Thyroid gland (tissue), 4 donors: ENCODE results near the gene CCSER1.

ENCODE experiments used
- POLR2A ChIP-seq, 2 donors: fragments of 450-650 bp; IDR thresholded peaks; one replicate each; pipeline ENCODE4 v1.6.1; 2017; ENCODE audit warnings: antibody characterized with exemption in 2 of 2, mild to moderate bottlenecking in 2 of 2, moderate library complexity in 1 of 2
- TF ChIP-seq, protein P1 (sequence below), 6 experiments: fragments of 200-600 bp in 3 of 6; fragments of 450-650 bp in 3 of 6; sonication (generic) in 3 of 6; IDR thresholded peaks; one replicate each; pipeline ENCODE4 v1.5.1; 2016 to 2019; ENCODE audit warnings: antibody characterized with exemption in 6 of 6, mild to moderate bottlenecking in 2 of 6, inconsistent platforms in 1 of 6, moderate library complexity in 1 of 6

DNA sequence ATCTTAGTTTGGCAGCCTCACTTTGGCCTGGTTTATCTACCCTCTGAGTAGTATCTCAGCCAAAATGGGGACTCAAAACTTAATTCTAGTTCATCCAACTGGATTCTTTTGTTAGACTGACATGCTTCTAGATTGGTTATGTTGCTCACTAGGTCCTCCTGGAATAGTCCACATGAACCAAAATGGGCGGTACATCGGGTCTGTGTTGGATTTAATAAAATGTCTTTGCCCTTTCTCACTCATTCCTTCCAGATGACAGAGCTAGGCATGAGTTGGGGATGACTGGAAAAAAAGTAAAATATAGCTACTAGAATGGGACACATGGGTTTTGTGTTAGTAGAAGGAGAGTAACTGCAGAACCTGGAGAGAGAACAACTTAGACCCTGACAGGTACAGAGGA lies 247.9 kb downstream of the CCSER1 start:
- TF ChIP-seq, protein P1, sequence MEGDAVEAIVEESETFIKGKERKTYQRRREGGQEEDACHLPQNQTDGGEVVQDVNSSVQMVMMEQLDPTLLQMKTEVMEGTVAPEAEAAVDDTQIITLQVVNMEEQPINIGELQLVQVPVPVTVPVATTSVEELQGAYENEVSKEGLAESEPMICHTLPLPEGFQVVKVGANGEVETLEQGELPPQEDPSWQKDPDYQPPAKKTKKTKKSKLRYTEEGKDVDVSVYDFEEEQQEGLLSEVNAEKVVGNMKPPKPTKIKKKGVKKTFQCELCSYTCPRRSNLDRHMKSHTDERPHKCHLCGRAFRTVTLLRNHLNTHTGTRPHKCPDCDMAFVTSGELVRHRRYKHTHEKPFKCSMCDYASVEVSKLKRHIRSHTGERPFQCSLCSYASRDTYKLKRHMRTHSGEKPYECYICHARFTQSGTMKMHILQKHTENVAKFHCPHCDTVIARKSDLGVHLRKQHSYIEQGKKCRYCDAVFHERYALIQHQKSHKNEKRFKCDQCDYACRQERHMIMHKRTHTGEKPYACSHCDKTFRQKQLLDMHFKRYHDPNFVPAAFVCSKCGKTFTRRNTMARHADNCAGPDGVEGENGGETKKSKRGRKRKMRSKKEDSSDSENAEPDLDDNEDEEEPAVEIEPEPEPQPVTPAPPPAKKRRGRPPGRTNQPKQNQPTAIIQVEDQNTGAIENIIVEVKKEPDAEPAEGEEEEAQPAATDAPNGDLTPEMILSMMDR (IDR thresholded peaks at IDR 0.05), result no peak
- TF ChIP-seq POLR2A (IDR thresholded peaks at IDR 0.05), result no peak
